ENCODE results near the gene GYG2.
"Not testable (repeated sequence)": the region's sequence is repeated elsewhere in the genome, so short reads cannot be mapped to it uniquely, and the experiment has no call there.

Gene GYG2

DNA sequence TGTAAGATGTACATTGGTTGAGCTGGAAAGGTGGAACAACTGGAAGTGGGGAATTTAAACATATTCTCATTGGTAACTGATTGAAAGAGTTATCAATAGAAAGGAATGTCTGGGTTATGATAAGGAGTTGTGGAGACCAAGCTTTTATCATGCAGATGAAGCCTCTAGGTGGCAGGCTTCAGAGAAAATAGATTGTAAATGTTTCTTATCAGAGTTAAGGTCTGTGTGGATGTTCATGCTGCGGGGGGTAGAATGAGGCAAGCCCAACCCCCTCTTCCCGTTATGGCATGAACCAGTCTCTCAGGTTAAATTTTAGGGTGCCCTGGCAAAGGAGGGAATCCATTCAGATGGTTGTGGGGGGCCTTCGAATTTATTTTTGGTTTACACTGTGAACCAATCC is 84.4 kb downstream of the GYG2 start:
- no peaks in the 10 kb centered on the region for H3K36me3 ChIP-seq (ENCODE audit: control insufficient read depth, low read depth, low read length)
- H3K4me3 ChIP-seq (ENCODE audit: low read length) = no peak overlapping the region
- no peak overlapping the region for H3K27ac ChIP-seq (ENCODE audit: low read length)
- no peaks in the 10 kb centered on the region for H3K9me3 ChIP-seq (ENCODE audit: control insufficient read depth, low read depth, low read length)
- no peaks in the 10 kb centered on the region for H3K27me3 ChIP-seq (ENCODE audit: control insufficient read depth, insufficient read depth, low read length)
- H3K4me1 ChIP-seq (ENCODE audit: control insufficient read depth, low read depth, low read length) = peaks cover 18% of the 10 kb centered on the region
- H3K9ac ChIP-seq (ENCODE audit: low read length) = no peak overlapping the region

DNA sequence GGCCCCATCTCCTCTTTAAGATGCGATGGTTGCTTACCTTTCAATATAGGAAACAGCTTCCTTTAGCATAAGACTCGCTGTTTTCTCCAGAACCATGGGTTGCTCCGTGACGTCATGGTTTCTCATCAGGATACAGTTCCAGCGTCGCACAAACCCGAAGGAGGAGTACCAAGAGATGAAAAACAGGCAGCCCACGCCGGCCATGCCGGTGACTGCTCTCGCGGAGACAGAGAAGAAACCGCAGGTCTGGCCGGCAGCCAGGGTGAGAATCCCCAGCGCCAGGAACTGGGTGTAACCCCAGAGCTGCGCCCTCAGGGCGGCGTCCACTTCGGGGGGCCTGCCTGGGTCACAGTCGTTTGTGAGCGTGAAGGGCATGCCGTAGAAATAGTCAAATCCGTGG is 89.0 kb downstream of the GYG2 start:
- Histone ChIP-seq H3K9ac (ENCODE audit: low read length) (no peak overlapping the region), H3K27me3 (ENCODE audit: control insufficient read depth, insufficient read depth, low read length) (no peaks in the 10 kb centered on the region), H3K4me3 (ENCODE audit: low read length) (no peak overlapping the region), H3K36me3 (ENCODE audit: control insufficient read depth, low read depth, low read length) (no peaks in the 10 kb centered on the region), H3K27ac (ENCODE audit: low read length) (no peak overlapping the region), H3K9me3 (ENCODE audit: control insufficient read depth, low read depth, low read length) (no peaks in the 10 kb centered on the region), H3K4me1 (ENCODE audit: control insufficient read depth, low read depth, low read length) (peaks cover 13% of the 10 kb centered on the region)

DNA sequence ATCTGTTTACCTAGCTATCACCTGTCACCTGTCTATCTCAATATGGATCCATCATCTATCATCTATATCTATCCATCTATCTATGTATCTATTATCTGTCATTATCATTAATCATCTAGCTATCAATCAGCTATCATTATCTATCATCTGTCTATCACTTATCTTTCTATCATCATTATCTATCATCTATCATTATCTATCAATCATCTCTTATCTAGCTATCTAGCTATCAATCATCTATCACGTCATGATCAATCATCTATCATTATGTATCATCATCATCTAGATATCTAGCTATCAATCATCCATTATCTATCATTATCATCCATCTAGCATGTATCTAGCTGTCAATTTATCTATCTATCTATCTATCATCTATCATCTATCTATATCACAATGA is 92.5 kb downstream of the GYG2 start:
- Histone ChIP-seq H3K27me3 (ENCODE audit: control insufficient read depth, insufficient read depth, low read length) (no peaks in the 10 kb centered on the region), H3K4me3 (ENCODE audit: low read length) (no peak overlapping the region), H3K27ac (ENCODE audit: low read length) (no peak overlapping the region), H3K9me3 (ENCODE audit: control insufficient read depth, low read depth, low read length) (no peaks in the 10 kb centered on the region), H3K36me3 (ENCODE audit: control insufficient read depth, low read depth, low read length) (no peaks in the 10 kb centered on the region), H3K4me1 (ENCODE audit: control insufficient read depth, low read depth, low read length) (peaks cover 7% of the 10 kb centered on the region), H3K9ac (ENCODE audit: low read length) (no peak overlapping the region)

DNA sequence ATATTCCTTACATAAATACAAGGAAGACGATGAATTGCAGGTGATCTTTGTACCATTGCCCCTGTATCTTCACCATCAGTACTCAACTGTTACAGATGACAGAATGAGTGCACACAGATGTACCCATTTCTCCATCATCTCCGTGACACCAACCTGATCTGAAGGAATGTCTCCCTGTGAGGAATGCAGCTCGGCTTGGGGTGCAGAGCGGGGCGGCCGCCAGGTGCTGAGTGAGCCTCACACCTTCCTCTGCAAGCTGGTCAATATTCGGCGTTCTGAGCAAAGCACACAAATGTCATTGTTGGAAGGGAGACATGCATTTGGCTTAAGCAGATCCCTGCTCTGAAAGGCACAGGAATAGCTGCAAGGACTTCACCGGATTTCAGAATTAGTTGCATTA is 93.0 kb downstream of the GYG2 start:
- no peak overlapping the region for H3K4me3 ChIP-seq (ENCODE audit: low read length)
- no peaks in the 10 kb centered on the region for H3K9me3 ChIP-seq (ENCODE audit: control insufficient read depth, low read depth, low read length)
- peaks cover 7% of the 10 kb centered on the region for H3K4me1 ChIP-seq (ENCODE audit: control insufficient read depth, low read depth, low read length)
- no peak overlapping the region for H3K27ac ChIP-seq (ENCODE audit: low read length)
- no peaks in the 10 kb centered on the region for H3K27me3 ChIP-seq (ENCODE audit: control insufficient read depth, insufficient read depth, low read length)
- H3K36me3 ChIP-seq (ENCODE audit: control insufficient read depth, low read depth, low read length) = no peaks in the 10 kb centered on the region
- H3K9ac ChIP-seq (ENCODE audit: low read length) = no peak overlapping the region

DNA sequence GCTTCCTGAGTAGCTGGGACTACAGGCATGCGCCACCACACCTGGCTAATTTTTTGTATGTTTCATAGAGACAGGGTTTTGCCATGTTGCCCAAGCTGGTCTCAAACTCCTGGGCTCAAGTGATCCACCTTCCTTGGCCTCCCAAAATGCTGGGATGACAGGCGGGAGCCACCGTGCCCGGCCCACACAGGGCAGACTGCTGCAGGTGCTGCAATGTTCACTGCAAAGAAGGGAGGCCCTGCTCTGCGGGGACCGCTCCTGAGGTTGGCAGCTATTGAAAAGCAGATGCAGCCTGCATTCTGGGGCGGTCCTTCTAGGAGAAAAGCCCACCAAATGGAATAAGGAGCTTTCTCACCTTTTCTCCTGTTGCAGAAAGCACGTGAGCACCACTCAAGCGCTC is 95.4 kb downstream of the GYG2 start:
- H3K36me3 ChIP-seq (ENCODE audit: control insufficient read depth, low read depth, low read length) = no peaks in the 10 kb centered on the region
- H3K4me1 ChIP-seq (ENCODE audit: control insufficient read depth, low read depth, low read length) = peaks cover 7% of the 10 kb centered on the region
- no peak overlapping the region for H3K27ac ChIP-seq (ENCODE audit: low read length)
- H3K4me3 ChIP-seq (ENCODE audit: low read length) = no peak overlapping the region
- H3K27me3 ChIP-seq (ENCODE audit: control insufficient read depth, insufficient read depth, low read length) = no peaks in the 10 kb centered on the region
- no peak overlapping the region for H3K9ac ChIP-seq (ENCODE audit: low read length)
- H3K9me3 ChIP-seq (ENCODE audit: control insufficient read depth, low read depth, low read length) = no peaks in the 10 kb centered on the region

DNA sequence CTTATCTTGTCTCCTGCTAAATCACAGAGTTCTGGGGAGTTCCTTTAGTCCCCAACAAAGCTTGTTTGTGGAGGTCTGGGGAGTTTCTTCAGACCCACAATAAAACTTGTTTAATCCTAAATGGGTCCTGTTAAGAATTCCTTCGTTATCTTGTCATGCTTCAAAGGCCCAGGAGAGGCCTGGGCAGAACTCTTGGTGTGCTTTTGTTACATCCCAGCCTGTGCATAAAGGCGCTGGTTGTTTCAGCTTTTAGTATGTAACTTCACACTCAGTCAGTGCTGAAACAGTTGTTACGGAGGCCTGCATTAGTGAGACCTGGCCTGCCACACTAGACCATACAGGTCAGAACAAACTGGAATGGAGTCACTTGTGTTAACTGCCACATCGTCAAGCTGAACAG is 97.5 kb downstream of the GYG2 start:
- H3K4me3 ChIP-seq (ENCODE audit: low read length); H3K9me3 ChIP-seq (ENCODE audit: control insufficient read depth, low read depth, low read length); H3K9ac ChIP-seq (ENCODE audit: low read length); H3K27ac ChIP-seq (ENCODE audit: low read length); H3K36me3 ChIP-seq (ENCODE audit: control insufficient read depth, low read depth, low read length); H3K27me3 ChIP-seq (ENCODE audit: control insufficient read depth, insufficient read depth, low read length): not testable (repeated sequence)
- peaks cover 19% of the 10 kb centered on the region for H3K4me1 ChIP-seq (ENCODE audit: control insufficient read depth, low read depth, low read length)

DNA sequence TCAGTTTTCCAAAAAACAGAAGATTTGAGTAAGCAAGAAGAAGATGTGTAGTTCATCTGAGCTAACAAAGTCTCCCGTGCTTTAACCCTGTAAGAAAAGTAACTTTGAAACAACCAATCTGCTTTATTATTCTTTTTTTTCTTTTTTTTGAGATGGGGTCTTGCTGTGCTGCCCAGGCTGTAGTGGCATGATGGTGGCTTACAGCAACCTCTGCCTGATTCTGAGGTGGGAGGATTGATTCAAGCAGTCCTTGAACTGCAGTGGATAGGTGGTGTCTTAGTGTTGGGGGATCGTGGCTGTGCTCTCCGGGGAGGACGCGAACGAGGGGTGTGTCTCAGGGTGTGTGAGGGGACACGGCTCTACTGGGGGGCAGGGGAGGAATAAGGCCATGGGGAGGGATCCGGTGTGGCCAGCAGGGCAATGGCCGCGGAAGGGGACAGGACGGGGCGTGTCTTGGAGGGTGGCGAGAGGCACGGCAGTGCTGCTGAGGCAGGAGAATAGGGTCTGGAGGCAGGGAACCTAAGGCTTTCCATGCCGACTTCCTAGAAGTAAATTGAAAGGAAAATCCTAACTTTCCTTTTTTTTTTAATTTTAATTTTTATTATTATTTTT is 98.0 kb downstream of the GYG2 start:
- Histone ChIP-seq H3K4me3 (ENCODE audit: low read length) (no peak overlapping the region), H3K9ac (ENCODE audit: low read length) (no peak overlapping the region), H3K9me3 (ENCODE audit: control insufficient read depth, low read depth, low read length) (no peaks in the 10 kb centered on the region), H3K27me3 (ENCODE audit: control insufficient read depth, insufficient read depth, low read length) (no peaks in the 10 kb centered on the region), H3K36me3 (ENCODE audit: control insufficient read depth, low read depth, low read length) (no peaks in the 10 kb centered on the region), H3K27ac (ENCODE audit: low read length) (no peak overlapping the region), H3K4me1 (ENCODE audit: control insufficient read depth, low read depth, low read length) (peaks cover 20% of the 10 kb centered on the region)

DNA sequence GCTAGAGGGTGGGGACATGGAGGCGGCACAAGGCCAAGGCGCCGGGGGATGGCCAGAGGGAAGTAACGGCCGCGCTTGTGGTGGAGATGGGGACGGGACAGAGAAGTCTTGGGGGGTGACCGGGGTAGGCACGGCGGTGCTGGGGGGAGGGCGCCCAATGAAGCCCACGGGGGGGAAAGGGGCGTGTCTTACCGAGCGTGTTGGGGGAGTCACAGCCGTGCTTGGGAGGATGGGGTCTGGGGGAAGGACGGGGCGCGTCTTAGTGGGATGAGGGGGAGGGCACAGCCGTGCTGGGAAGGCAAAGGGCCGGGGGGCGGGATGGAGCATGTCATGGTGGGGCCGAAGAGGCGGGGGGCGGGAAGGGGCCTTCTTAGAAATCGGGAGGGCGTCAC is 99.5 kb downstream of the GYG2 start:
- peak overlapping the region; percentile 94 for H3K9ac ChIP-seq (ENCODE audit: low read length)
- peak overlapping the region; percentile 83 for H3K27ac ChIP-seq (ENCODE audit: low read length)
- H3K9me3 ChIP-seq (ENCODE audit: control insufficient read depth, low read depth, low read length) = no peaks in the 10 kb centered on the region
- no peaks in the 10 kb centered on the region for H3K27me3 ChIP-seq (ENCODE audit: control insufficient read depth, insufficient read depth, low read length)
- peaks cover 25% of the 10 kb centered on the region for H3K4me1 ChIP-seq (ENCODE audit: control insufficient read depth, low read depth, low read length)
- H3K36me3 ChIP-seq (ENCODE audit: control insufficient read depth, low read depth, low read length) = no peaks in the 10 kb centered on the region
- H3K4me3 ChIP-seq (ENCODE audit: low read length) = peak overlapping the region; percentile 68

DNA sequence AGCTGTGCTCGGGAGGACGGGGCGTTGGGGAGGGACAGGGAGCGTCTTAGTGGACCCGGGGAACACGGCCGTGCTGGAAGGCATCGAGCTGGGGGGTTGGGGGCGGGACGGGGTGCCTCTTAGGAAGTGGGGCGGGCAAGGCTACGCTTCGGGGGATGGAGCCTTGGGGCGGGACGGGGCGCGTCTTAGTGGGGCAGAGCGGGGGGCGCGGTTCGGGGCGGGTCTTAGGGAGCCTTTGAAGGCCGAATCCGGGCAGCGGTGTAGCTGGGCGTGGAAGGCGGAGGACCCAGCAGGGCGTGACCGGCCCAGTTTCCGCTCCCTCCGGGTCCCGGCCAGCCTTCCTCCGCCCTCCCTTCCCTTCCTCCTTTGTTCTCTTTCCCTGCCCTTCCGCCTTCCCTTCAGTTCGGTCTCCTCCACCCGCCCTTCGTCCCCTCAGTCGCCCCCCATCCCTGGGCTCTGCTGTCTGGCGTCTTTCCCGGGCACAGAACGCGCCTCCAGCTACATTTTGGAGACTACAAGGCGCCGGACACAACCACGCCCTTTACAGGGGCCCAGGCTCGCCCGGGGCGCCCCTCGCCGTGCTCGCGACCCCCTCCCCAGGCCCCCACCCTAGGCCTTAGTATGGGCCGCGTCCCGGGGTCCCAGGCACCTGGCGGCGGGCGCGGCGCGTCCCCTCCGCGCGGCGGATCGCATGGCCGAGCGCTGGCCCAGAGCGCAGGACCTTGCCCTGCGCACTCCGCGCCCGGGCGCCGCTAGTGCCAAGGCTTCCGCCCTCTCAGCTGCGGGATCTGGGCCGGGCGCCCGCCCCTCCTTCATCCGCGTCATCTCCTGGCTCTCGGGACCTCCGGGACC is 100.1 kb downstream of the GYG2 start, which contains the start of gene ARSD:
Gene ARSD, minus strand, starts transcription at position 757 of the 852 bp plus-strand sequence. Its CDS starts 64 bp downstream, at position 693.
- peak within 1 kb of the TSS; percentile 83 for H3K27ac ChIP-seq (ENCODE audit: low read length)
- H3K4me3 ChIP-seq (ENCODE audit: low read length) = peak within 1 kb of the TSS; percentile 68
- H3K27me3 ChIP-seq (ENCODE audit: control insufficient read depth, insufficient read depth, low read length) = no peaks in the 10 kb centered on the region
- H3K9ac ChIP-seq (ENCODE audit: low read length) = peak within 1 kb of the TSS; percentile 94
- no peaks in the 10 kb centered on the region for H3K36me3 ChIP-seq (ENCODE audit: control insufficient read depth, low read depth, low read length)
- H3K9me3 ChIP-seq (ENCODE audit: control insufficient read depth, low read depth, low read length) = no peaks in the 10 kb centered on the region
- peaks cover 25% of the 10 kb centered on the region for H3K4me1 ChIP-seq (ENCODE audit: control insufficient read depth, low read depth, low read length)

DNA sequence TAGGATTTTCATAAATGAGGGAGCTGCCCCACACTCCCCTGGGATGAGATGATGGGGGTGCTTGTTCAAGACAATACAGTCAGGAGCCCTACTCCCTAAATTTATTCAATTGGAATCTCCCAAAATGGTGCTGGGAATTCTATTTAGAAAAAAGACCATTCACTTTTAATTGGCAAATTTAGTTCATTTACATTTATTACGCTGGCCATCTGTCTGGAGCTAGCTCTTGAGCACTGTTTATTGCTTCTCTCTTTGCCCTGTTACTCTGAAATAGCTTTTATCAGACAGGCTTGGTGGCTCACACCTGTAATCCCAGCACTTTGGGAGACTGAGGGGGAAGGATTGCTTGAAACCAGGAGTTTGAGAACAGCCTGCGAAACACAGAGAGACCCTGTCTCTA is 102.4 kb downstream of the GYG2 start:
- H3K27ac ChIP-seq (ENCODE audit: low read length) = no peak overlapping the region
- H3K4me3 ChIP-seq (ENCODE audit: low read length) = no peak overlapping the region
- H3K9ac ChIP-seq (ENCODE audit: low read length) = peak overlapping the region; percentile 10
- no peaks in the 10 kb centered on the region for H3K27me3 ChIP-seq (ENCODE audit: control insufficient read depth, insufficient read depth, low read length)
- no peaks in the 10 kb centered on the region for H3K36me3 ChIP-seq (ENCODE audit: control insufficient read depth, low read depth, low read length)
- peaks cover 18% of the 10 kb centered on the region for H3K4me1 ChIP-seq (ENCODE audit: control insufficient read depth, low read depth, low read length)
- H3K9me3 ChIP-seq (ENCODE audit: control insufficient read depth, low read depth, low read length) = no peaks in the 10 kb centered on the region

DNA sequence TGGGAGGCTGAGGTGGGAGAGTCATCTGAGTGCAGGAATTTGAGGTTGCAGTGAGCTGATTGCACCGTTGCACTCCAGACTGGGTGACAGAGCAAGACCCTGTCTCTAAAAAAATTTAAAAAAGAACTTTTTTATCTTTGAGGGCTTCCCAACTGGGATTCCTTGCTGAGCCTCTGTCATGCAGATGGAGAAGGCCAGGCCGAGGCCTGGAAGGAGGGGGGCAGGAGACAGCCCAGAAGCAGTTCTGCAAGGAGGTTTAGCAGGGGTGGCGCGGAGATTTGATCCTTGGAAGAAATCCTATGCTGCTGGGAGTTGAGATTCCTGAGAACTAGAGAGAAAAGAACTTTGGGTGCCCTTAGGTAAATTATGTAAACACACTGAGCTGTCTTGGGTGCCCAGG is 102.9 kb downstream of the GYG2 start:
- peak overlapping the region; percentile 10 for H3K9ac ChIP-seq (ENCODE audit: low read length)

More for the DNA sequence above, 102.9 kb downstream of the GYG2 start:
- H3K27ac ChIP-seq (ENCODE audit: low read length) = no peak overlapping the region
- H3K9me3 ChIP-seq (ENCODE audit: control insufficient read depth, low read depth, low read length) = no peaks in the 10 kb centered on the region
- H3K36me3 ChIP-seq (ENCODE audit: control insufficient read depth, low read depth, low read length) = no peaks in the 10 kb centered on the region
- no peaks in the 10 kb centered on the region for H3K27me3 ChIP-seq (ENCODE audit: control insufficient read depth, insufficient read depth, low read length)
- H3K4me1 ChIP-seq (ENCODE audit: control insufficient read depth, low read depth, low read length) = peaks cover 18% of the 10 kb centered on the region
- H3K4me3 ChIP-seq (ENCODE audit: low read length) = no peak overlapping the region
